Thyroid gland (tissue), 4 donors: ENCODE measurements around the gene USP1. TPM values are rescaled to one million over a fixed set of nuclear protein-coding genes. Genes with fewer than 3 reads are reported as not detected.

Experiments used
- DNase-seq, 2 donors: peaks; one replicate each; pipeline ENCODE4 v3.0.0-alpha.2; 2019
- H3K27ac ChIP-seq, 3 donors: fragments of 200-600 bp; sonication (generic); 1 replicate in 2 of 3; 2 replicates in 1 of 3; pipeline ENCODE4 v1.5.1; 2016 to 2019; ENCODE audit warnings: mild to moderate bottlenecking in 1 of 3, moderate library complexity in 1 of 3
- H3K27me3 ChIP-seq: fragments of 200-600 bp; sonication (generic); one replicate; pipeline ENCODE4 v1.5.1; 2019
- H3K36me3 ChIP-seq, 2 donors: fragments of 200-600 bp; sonication (generic); one replicate each; pipeline ENCODE4 v1.5.1; 2016 to 2019
- H3K4me1 ChIP-seq, 2 donors: fragments of 200-600 bp; sonication (generic); one replicate each; pipeline ENCODE4 v1.5.1; 2017 to 2019
- H3K4me3 ChIP-seq, 3 donors: fragments of 200-600 bp; sonication (generic); replicated peaks in 1 of 3; 1 replicate in 2 of 3; 2 replicates in 1 of 3; pipeline ENCODE4 v1.5.1; 2016; ENCODE audit warnings: mild to moderate bottlenecking in 1 of 3
- H3K9me3 ChIP-seq: fragments of 200-600 bp; sonication (generic); one replicate; pipeline ENCODE4 v1.5.1; 2017
- CTCF ChIP-seq, 6 experiments: fragments of 200-600 bp in 3 of 6; fragments of 450-650 bp in 3 of 6; sonication (generic) in 3 of 6; IDR thresholded peaks; one replicate each; pipeline ENCODE4 v1.5.1; 2016 to 2019; ENCODE audit warnings: antibody characterized with exemption in 6 of 6, mild to moderate bottlenecking in 2 of 6, inconsistent platforms in 1 of 6, moderate library complexity in 1 of 6
- POLR2A ChIP-seq, 2 donors: fragments of 450-650 bp; IDR thresholded peaks; one replicate each; pipeline ENCODE4 v1.6.1; 2017; ENCODE audit warnings: antibody characterized with exemption in 2 of 2, mild to moderate bottlenecking in 2 of 2, moderate library complexity in 1 of 2
- WGBS, 2 donors: methylation state at CpG; one replicate each; pipeline ENCODE4 v1.1.5; 2017; 5-methylcytosine and 5-hydroxymethylcytosine counted together
- intact Hi-C: fragments of 100-400 bp; cut with DNase I; formaldehyde crosslinking; loops from one replicate; pipeline ENCODE4 v1.15.1; 2023
- total RNA-seq, 4 donors: library from RNA; depleted of rRNA; stranded (reverse); fragments of >200 nt; gene quantifications; one replicate each; pipeline ENCODE4 v1.2.3, GENCODE V29; 2016

Gene USP1
- total RNA-seq, 4 donors from 2014 or later: 27.4 to 33.0 (median 30.9) TPM

GRCh38 chr1:62429581-62429980 lies 7.3 kb upstream of the USP1 start:
- intact Hi-C loops: no loop called here
- Histone ChIP-seq H3K36me3 (no peaks in the 10 kb centered on the region), H3K9me3 (no peaks in the 10 kb centered on the region), H3K27me3 (no peaks in the 10 kb centered on the region), H3K27ac (no peak overlapping the region), H3K4me1 (no peaks in the 10 kb centered on the region), H3K4me3 (no peak overlapping the region)
- DNase-seq: no peak
- 94 to 100% methylated on average over 2 of the region's 2 CpGs for WGBS, 2 donors
- TF ChIP-seq POLR2A (IDR thresholded peaks at IDR 0.05): no peak
- no peak for TF ChIP-seq CTCF (IDR thresholded peaks at IDR 0.05)

- intact Hi-C loops: no loop called here
- peaks cover 14 to 15% of the 10 kb centered on the region in 2 donors for H3K4me1 ChIP-seq
- H3K27me3 ChIP-seq: no peaks in the 10 kb centered on the region
- WGBS, 2 donors: 82 to 83% methylated on average over 10 of the region's 10 CpGs
- no peak overlapping the region for H3K4me3 ChIP-seq
- no peaks in the 10 kb centered on the region for H3K36me3 ChIP-seq
- no peak for TF ChIP-seq POLR2A (IDR thresholded peaks at IDR 0.05)
- no peak for TF ChIP-seq CTCF (IDR thresholded peaks at IDR 0.05)
- H3K27ac ChIP-seq: no peak overlapping the region
- no peak for DNase-seq
- H3K9me3 ChIP-seq: no peaks in the 10 kb centered on the region
Observed at GRCh38 chr1:62433861-62434617, 2.8 kb upstream of the USP1 start.

- Histone ChIP-seq H3K4me1 (peaks cover 18 to 19% of the 10 kb centered on the region in 2 donors), H3K9me3 (no peaks in the 10 kb centered on the region), H3K36me3 (no peaks in the 10 kb centered on the region), H3K27me3 (no peaks in the 10 kb centered on the region), H3K4me3 (no peak overlapping the region), H3K27ac (no peak overlapping the region)
- intact Hi-C loops: no loop called here
- DNase-seq: no peak
- no peak for TF ChIP-seq POLR2A (IDR thresholded peaks at IDR 0.05)
- no peak for TF ChIP-seq CTCF (IDR thresholded peaks at IDR 0.05)
- WGBS, 2 donors: 81 to 87% methylated on average over 12 of the region's 12 CpGs
Observed at GRCh38 chr1:62434618-62435001, 2.2 kb upstream of the USP1 start.

GRCh38 chr1:62435231-62436038 lies 1.4 kb upstream of the USP1 start:
- Histone ChIP-seq H3K36me3 (no peaks in the 10 kb centered on the region), H3K4me1 (peaks cover 25 to 26% of the 10 kb centered on the region in 2 donors), H3K9me3 (no peaks in the 10 kb centered on the region), H3K4me3 (peak overlapping the region; percentile 69 to 90 (median 79)), H3K27me3 (no peaks in the 10 kb centered on the region), H3K27ac (peak overlapping the region; percentile 92 to 96 (median 94))
- TF ChIP-seq POLR2A (IDR thresholded peaks at IDR 0.05): no peak
- TF ChIP-seq CTCF (IDR thresholded peaks at IDR 0.05): no peak
- peak in 1 of 2 donors; percentile 16 for DNase-seq
- WGBS, 2 donors: 47 to 50% methylated on average over 31 of the region's 31 CpGs
- intact Hi-C loops: no loop called here

GRCh38 chr1:62436039-62436465 lies 797 bp upstream of the USP1 start:
- TF ChIP-seq POLR2A (IDR thresholded peaks at IDR 0.05) (peak in 1 of 2 donors; percentile 96), CTCF (IDR thresholded peaks at IDR 0.05) (no peak)
- peak in 1 of 2 donors; percentile 98 for DNase-seq
- Histone ChIP-seq H3K36me3 (no peaks in the 10 kb centered on the region), H3K4me1 (peaks cover 25 to 26% of the 10 kb centered on the region in 2 donors), H3K9me3 (no peaks in the 10 kb centered on the region), H3K4me3 (peak overlapping the region; percentile 69 to 90 (median 79)), H3K27me3 (no peaks in the 10 kb centered on the region), H3K27ac (peak overlapping the region; percentile 92 to 96 (median 94))
- intact Hi-C loops: no loop called here
- 1 to 2% methylated on average over 7 to 42 of the region's 45 CpGs for WGBS, 2 donors
